B cell (primary cell): Measurements from ENCODE around the gene BCAP29. TPM values are rescaled to one million over a fixed set of nuclear protein-coding genes. Genes with fewer than 3 reads are reported as not detected.

Experiments used
- ATAC-seq: fragments of 200-7000 bp; cut with Tn5 transposase; one replicate; pipeline ENCODE4 v1.10.0; 2021; ENCODE audit warnings: low read depth, mild to moderate bottlenecking, moderate number of reproducible peaks, moderate library complexity
- CTCF ChIA-PET: fragments of 350-600 bp; sonication (Branson Sonifier 250); formaldehyde crosslinking; loops from one replicate; lab custom pipeline; 2021; ENCODE audit warnings: antibody characterized with exemption, inconsistent platforms; lab: Charles Lee
- POLR2A ChIA-PET: fragments of 350-600 bp; sonication (Branson Sonifier 250); formaldehyde crosslinking; loops from one replicate; lab custom pipeline; 2021; ENCODE audit warnings: antibody characterized with exemption; lab: Charles Lee
- DNase-seq: peaks from one replicate; pipeline ENCODE4 v3.0.0; 2013
- H2AFZ ChIP-seq: 2 replicates; pipeline ENCODE4 v1.6.1; 2012; ENCODE audit warnings: mild to moderate bottlenecking, low read depth, low read length; ENCODE audit not compliant: insufficient read depth, poor library complexity, severe bottlenecking
- H3K27ac ChIP-seq, 2 donors: 1 replicate in 1 of 2; 2 replicates in 1 of 2; pipeline ENCODE4 v1.5.1; 2012 to 2013; ENCODE audit warnings: low read length in 2 of 2, mild to moderate bottlenecking in 2 of 2, moderate library complexity in 1 of 2
- H3K27me3 ChIP-seq, 4 experiments: fragments of 200-600 bp in 1 of 4; sonication (generic) in 1 of 4; replicated peaks in 1 of 4; 1 replicate in 2 of 4; 2 replicates in 2 of 4; pipeline versions ENCODE4 v1.6.1 to v1.7.0; 2013 to 2016; ENCODE audit warnings: low read length in 3 of 4, mild to moderate bottlenecking in 2 of 4, mixed read lengths in 1 of 4, moderate library complexity in 1 of 4; ENCODE audit not compliant: insufficient read depth in 4 of 4, control insufficient read depth in 3 of 4; ENCODE audit errors: control extremely low read depth in 1 of 4
- H3K36me3 ChIP-seq, 2 experiments: replicated peaks in 1 of 2; 1 replicate in 1 of 2; 2 replicates in 1 of 2; pipeline versions ENCODE4 v1.6.1 to v1.7.1; 2013; ENCODE audit warnings: low read length in 1 of 2; ENCODE audit not compliant: insufficient read depth in 2 of 2, control insufficient read depth in 1 of 2; ENCODE audit errors: control extremely low read depth in 1 of 2, extremely low read depth in 1 of 2
- H3K4me1 ChIP-seq, 2 donors: fragments of 200-600 bp in 1 of 2; sonication (generic) in 1 of 2; 1 replicate in 1 of 2; 2 replicates in 1 of 2; pipeline versions ENCODE4 v1.5.1 to v1.6.1; 2013 to 2017; ENCODE audit warnings: low read length in 2 of 2; ENCODE audit not compliant: control insufficient read depth in 2 of 2, insufficient read depth in 2 of 2
- H3K4me2 ChIP-seq: replicated peaks from 2 replicates; pipeline ENCODE3; 2012; ENCODE audit warnings: mild to moderate bottlenecking, low read depth, low read length; ENCODE audit not compliant: poor library complexity, severe bottlenecking
- H3K4me3 ChIP-seq, 5 experiments: fragments of 200-600 bp in 1 of 5; sonication (generic) in 1 of 5; 1 replicate in 3 of 5; 2 replicates in 2 of 5; pipeline versions ENCODE4 v1.5.1 to v1.7.0; 2011 to 2016; ENCODE audit warnings: low read length in 4 of 5, mild to moderate bottlenecking in 4 of 5, low read depth in 2 of 5, control low read depth in 1 of 5, moderate library complexity in 1 of 5; ENCODE audit not compliant: insufficient read depth in 1 of 5; ENCODE audit errors: control extremely low read depth in 1 of 5, extremely low read depth in 1 of 5
- H3K79me2 ChIP-seq: fragments of 200-600 bp; sonication (generic); one replicate; pipeline ENCODE4 v1.6.0; 2016; ENCODE audit warnings: low read length; ENCODE audit not compliant: control insufficient read depth, insufficient read depth
- H3K9ac ChIP-seq: fragments of 200-600 bp; sonication (generic); 2 replicates; pipeline ENCODE4 v1.6.1; 2017; ENCODE audit warnings: mild to moderate bottlenecking, low read length, moderate library complexity
- H3K9me3 ChIP-seq, 3 donors: one replicate each; pipeline versions ENCODE4 v1.6.1 to v1.7.1; 2013; ENCODE audit warnings: low read length in 2 of 3; ENCODE audit not compliant: control insufficient read depth in 2 of 3, insufficient read depth in 1 of 3; ENCODE audit errors: control extremely low read depth in 1 of 3
- H4K20me1 ChIP-seq: 2 replicates; pipeline ENCODE4 v1.6.0; 2012; ENCODE audit warnings: mild to moderate bottlenecking, low read length; ENCODE audit not compliant: insufficient read depth, control insufficient read depth, poor library complexity, severe bottlenecking
- H3K27ac Mint-ChIP-seq: one replicate; pipeline ENCODE4 v1.8.0; 2021; ENCODE audit warnings: mixed read lengths
- H3K27me3 Mint-ChIP-seq: one replicate; pipeline ENCODE4 v1.8.0; 2021; ENCODE audit warnings: mixed read lengths
- H3K4me1 Mint-ChIP-seq: one replicate; pipeline ENCODE4 v1.8.0; 2021; ENCODE audit warnings: mixed read lengths
- H3K4me3 Mint-ChIP-seq: one replicate; pipeline ENCODE4 v1.8.0; 2021; ENCODE audit warnings: mixed read lengths
- H3K9me3 Mint-ChIP-seq: one replicate; pipeline ENCODE4 v1.8.0; 2022; ENCODE audit warnings: mixed read lengths; ENCODE audit not compliant: insufficient read depth
- EZH2 ChIP-seq: IDR thresholded peaks from 2 replicates; pipeline ENCODE4 v1.6.1; 2012; ENCODE audit warnings: borderline replicate concordance, low read depth, mild to moderate bottlenecking, moderate library complexity, low read length; ENCODE audit not compliant: insufficient read depth, poor library complexity, severe bottlenecking
- WGBS: methylation state at CpG from one replicate; pipeline ENCODE4 v1.1.5; 2013; ENCODE audit warnings: missing lambda C conversion rate; ENCODE audit not compliant: insufficient coverage; 5-methylcytosine and 5-hydroxymethylcytosine counted together
- intact Hi-C: fragments of 100-400 bp; cut with micrococcal nuclease; formaldehyde crosslinking; loops from one replicate; pipeline ENCODE4 v1.10.0; 2022
- polyA plus RNA-seq: library from polyadenylated mRNA; depleted of rRNA; stranded (reverse); fragments of >200 nt; gene quantifications from 2 replicates; pipeline ENCODE4 v1.2.3, GENCODE V29; 2012
- total RNA-seq, 2 donors: library from RNA; stranded (reverse); fragments of 120-200 nt in 1 of 2; gene quantifications; 1 replicate in 1 of 2; 2 replicates in 1 of 2; pipeline versions ENCODE4 v1.2.3 to v1.2.4, GENCODE V29; 2013 to 2022
- TF ChIP-seq, protein P1 (sequence below): fragments of 200-600 bp; IDR thresholded peaks from one replicate; pipeline ENCODE4 v1.8.0; 2022; ENCODE audit warnings: antibody characterized with exemption, mild to moderate bottlenecking

Gene BCAP29
- total and polyA plus RNA-seq, 2 donors (not counting 1 experiment from before 2014, with no cell fraction given): 24.6 to 27.3 TPM

DNA sequence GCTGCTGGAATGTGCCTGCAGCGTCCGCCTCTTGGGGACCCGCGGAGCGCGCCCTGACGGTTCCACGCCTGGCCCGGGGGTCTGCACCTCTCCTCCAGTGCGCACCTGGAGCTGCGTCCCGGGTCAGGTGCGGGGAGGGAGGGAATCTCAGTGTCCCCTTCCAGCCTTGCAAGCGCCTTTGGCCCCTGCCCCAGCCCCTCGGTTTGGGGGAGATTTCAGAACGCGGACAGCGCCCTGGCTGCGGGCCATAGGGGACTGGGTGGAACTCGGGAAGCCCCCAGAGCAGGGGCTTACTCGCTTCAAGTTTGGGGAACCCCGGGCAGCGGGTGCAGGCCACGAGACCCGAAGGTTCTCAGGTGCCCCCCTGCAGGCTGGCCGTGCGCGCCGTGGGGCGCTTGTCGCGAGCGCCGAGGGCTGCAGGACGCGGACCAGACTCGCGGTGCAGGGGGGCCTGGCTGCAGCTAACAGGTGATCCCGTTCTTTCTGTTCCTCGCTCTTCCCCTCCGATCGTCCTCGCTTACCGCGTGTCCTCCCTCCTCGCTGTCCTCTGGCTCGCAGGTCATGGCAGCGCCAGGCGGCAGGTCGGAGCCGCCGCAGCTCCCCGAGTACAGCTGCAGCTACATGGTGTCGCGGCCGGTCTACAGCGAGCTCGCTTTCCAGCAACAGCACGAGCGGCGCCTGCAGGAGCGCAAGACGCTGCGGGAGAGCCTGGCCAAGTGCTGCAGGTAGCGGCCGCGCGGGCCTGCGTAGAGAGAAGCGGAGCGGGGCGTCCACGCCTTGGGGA, 81.2 kb downstream of the BCAP29 start:
- Histone ChIP-seq H3K4me3 (peak overlapping the region; percentile 41 to 72 (median 61)), H3K9ac (peak overlapping the region; percentile 65), H3K4me1 (peaks cover 25 to 26% of the 10 kb centered on the region in 2 donors), H2AFZ (peak overlapping the region; percentile 72), H3K4me2 (peak overlapping the region; percentile 93), H3K79me2 (no peaks in the 10 kb centered on the region), H3K9me3 (peaks cover 0 to 3% (median 0%) of the 10 kb centered on the region in 3 donors), H3K36me3 (no peaks in the 10 kb centered on the region), H4K20me1 (no peaks in the 10 kb centered on the region), H3K27ac (no peak overlapping the region), H3K27me3 (peaks cover 0 to 28% (median 16%) of the 10 kb centered on the region in 4 experiments)
- H3K9me3 Mint-ChIP-seq: no peaks in the 10 kb centered on the region
- ATAC-seq (peak; percentile 60), DNase-seq (peak; percentile 73)
- ChIA-PET POLR2A (interaction anchor here (0.6 to 1.2 kb wide), 2 partner anchors 23 to 98 kb away, joined by 3 to 6 read pairs; no protein-coding TSS in a partner anchor), CTCF (interaction anchor here (0.6 to 4.0 kb wide), 21 partner anchors 16 to 198 kb away, joined by 3 to 32 read pairs (median 5); partner anchors contain the start of genes BCAP29, COG5 and DUS4L)
- peak overlapping the region; percentile 72 for H3K27ac Mint-ChIP-seq
- TF ChIP-seq, protein P1, sequence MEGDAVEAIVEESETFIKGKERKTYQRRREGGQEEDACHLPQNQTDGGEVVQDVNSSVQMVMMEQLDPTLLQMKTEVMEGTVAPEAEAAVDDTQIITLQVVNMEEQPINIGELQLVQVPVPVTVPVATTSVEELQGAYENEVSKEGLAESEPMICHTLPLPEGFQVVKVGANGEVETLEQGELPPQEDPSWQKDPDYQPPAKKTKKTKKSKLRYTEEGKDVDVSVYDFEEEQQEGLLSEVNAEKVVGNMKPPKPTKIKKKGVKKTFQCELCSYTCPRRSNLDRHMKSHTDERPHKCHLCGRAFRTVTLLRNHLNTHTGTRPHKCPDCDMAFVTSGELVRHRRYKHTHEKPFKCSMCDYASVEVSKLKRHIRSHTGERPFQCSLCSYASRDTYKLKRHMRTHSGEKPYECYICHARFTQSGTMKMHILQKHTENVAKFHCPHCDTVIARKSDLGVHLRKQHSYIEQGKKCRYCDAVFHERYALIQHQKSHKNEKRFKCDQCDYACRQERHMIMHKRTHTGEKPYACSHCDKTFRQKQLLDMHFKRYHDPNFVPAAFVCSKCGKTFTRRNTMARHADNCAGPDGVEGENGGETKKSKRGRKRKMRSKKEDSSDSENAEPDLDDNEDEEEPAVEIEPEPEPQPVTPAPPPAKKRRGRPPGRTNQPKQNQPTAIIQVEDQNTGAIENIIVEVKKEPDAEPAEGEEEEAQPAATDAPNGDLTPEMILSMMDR: no peak
- no peak for TF ChIP-seq EZH2
- H3K4me1 Mint-ChIP-seq: peaks cover 26% of the 10 kb centered on the region
- H3K4me3 Mint-ChIP-seq: peak overlapping the region; percentile 99
- intact Hi-C loops: loop anchor here (1.0 to 5.0 kb wide), 7 partner anchors 23 to 198 kb away; partner anchors contain the start of genes BCAP29, CBLL1, COG5 and DUS4L
- peaks cover 30% of the 10 kb centered on the region for H3K27me3 Mint-ChIP-seq
- 2% methylated on average over 73 of the region's 73 CpGs for WGBS
